Smooth muscle cell (in vitro differentiated cells): ENCODE results near the gene VWC2L. TPM values are rescaled to one million over a fixed set of nuclear protein-coding genes. Genes with fewer than 3 reads are reported as not detected.

Source experiments
- DNase-seq: peaks from one replicate; lab custom pipeline; 2025; ENCODE audit not compliant: unreplicated experiment; lab: John Stamatoyannopoulos, UW
- H2AFZ ChIP-seq: fragments of 200-600 bp; sonication (generic); 2 replicates; pipeline ENCODE4 v1.6.0; 2016; ENCODE audit warnings: antibody characterized with exemption, low read depth, mild to moderate bottlenecking
- H3F3A ChIP-seq: fragments of 200-600 bp; sonication (generic); 2 replicates; pipeline ENCODE4 v1.6.0; 2017; ENCODE audit warnings: antibody characterized with exemption, low read depth
- H3K27ac ChIP-seq: fragments of 200-600 bp; sonication (generic); 2 replicates; pipeline ENCODE4 v1.5.1; 2016; ENCODE audit warnings: low read depth, mild to moderate bottlenecking
- H3K27me3 ChIP-seq: fragments of 200-600 bp; sonication (generic); 2 replicates; pipeline ENCODE4 v1.6.1; 2016; ENCODE audit warnings: low read depth, mild to moderate bottlenecking
- H3K36me3 ChIP-seq: fragments of 200-600 bp; sonication (generic); 2 replicates; pipeline ENCODE4 v1.5.1; 2016; ENCODE audit warnings: low read depth
- H3K4me1 ChIP-seq: fragments of 200-600 bp; sonication (generic); 2 replicates; pipeline ENCODE4 v1.5.1; 2016; ENCODE audit warnings: low read depth
- H3K4me2 ChIP-seq: fragments of 200-600 bp; sonication (generic); 2 replicates; pipeline ENCODE4 v1.6.0; 2016; ENCODE audit warnings: mild to moderate bottlenecking
- H3K4me3 ChIP-seq: fragments of 200-600 bp; sonication (generic); 2 replicates; pipeline ENCODE4 v1.5.1; 2016; ENCODE audit warnings: mild to moderate bottlenecking
- H3K79me2 ChIP-seq: fragments of 200-600 bp; sonication (generic); 2 replicates; pipeline ENCODE4 v1.6.0; 2016; ENCODE audit warnings: low read depth, mild to moderate bottlenecking
- H3K9ac ChIP-seq: fragments of 200-600 bp; sonication (generic); 2 replicates; pipeline ENCODE4 v1.6.0; 2016; ENCODE audit warnings: low read depth
- H3K9me3 ChIP-seq: fragments of 200-600 bp; sonication (generic); replicated peaks from 2 replicates; pipeline ENCODE4 v1.5.1; 2016; ENCODE audit warnings: low read depth
- H4K20me1 ChIP-seq: fragments of 200-600 bp; sonication (generic); 2 replicates; pipeline ENCODE4 v1.6.0; 2016; ENCODE audit warnings: low read depth
- WGBS: methylation state at CpG from one replicate; pipeline ENCODE4 v1.1.7; 2016; ENCODE audit warnings: low lambda C conversion rate; 5-methylcytosine and 5-hydroxymethylcytosine counted together
- polyA plus RNA-seq: library from polyadenylated mRNA; unstranded; fragments of >200 nt; fragmentation: Nextera tagmentation; extraction: Ambion mirVana; gene quantifications from 2 replicates; pipeline ENCODE4 v1.2.1, GENCODE V29; 2016
- total RNA-seq: library from RNA; depleted of rRNA; stranded (reverse); fragments of >200 nt; gene quantifications from 2 replicates; pipeline ENCODE4 v1.2.3, GENCODE V29; 2014
- TF ChIP-seq, protein P1 (sequence below): fragments of 200-600 bp; sonication (generic); IDR thresholded peaks from 2 replicates; pipeline ENCODE4 v1.5.1; 2017; ENCODE audit warnings: borderline replicate concordance, mild to moderate bottlenecking, antibody characterized with exemption; ENCODE audit not compliant: insufficient read depth, poor library complexity, severe bottlenecking

VWC2L gene
- total and polyA plus RNA-seq, 2 experiments from 2014 or later, result not detected

GRCh38 chr2:214451516-214452275 lies 40.8 kb downstream of the VWC2L start:
- H2AFZ ChIP-seq, result no peak overlapping the region
- no peaks in the 10 kb centered on the region for H3K36me3 ChIP-seq
- no peaks in the 10 kb centered on the region for H3K27me3 ChIP-seq
- H3K4me2 ChIP-seq, result no peak overlapping the region
- no peak overlapping the region for H3K4me3 ChIP-seq
- no peaks in the 10 kb centered on the region for H3K79me2 ChIP-seq
- no peak for DNase-seq
- no peaks in the 10 kb centered on the region for H4K20me1 ChIP-seq
- 72% methylated on average over 2 of the region's 2 CpGs for WGBS
- no peak overlapping the region for H3K27ac ChIP-seq
- no peaks in the 10 kb centered on the region for H3F3A ChIP-seq
- no peak overlapping the region for H3K9ac ChIP-seq
- no peaks in the 10 kb centered on the region for H3K9me3 ChIP-seq
- TF ChIP-seq, protein P1, sequence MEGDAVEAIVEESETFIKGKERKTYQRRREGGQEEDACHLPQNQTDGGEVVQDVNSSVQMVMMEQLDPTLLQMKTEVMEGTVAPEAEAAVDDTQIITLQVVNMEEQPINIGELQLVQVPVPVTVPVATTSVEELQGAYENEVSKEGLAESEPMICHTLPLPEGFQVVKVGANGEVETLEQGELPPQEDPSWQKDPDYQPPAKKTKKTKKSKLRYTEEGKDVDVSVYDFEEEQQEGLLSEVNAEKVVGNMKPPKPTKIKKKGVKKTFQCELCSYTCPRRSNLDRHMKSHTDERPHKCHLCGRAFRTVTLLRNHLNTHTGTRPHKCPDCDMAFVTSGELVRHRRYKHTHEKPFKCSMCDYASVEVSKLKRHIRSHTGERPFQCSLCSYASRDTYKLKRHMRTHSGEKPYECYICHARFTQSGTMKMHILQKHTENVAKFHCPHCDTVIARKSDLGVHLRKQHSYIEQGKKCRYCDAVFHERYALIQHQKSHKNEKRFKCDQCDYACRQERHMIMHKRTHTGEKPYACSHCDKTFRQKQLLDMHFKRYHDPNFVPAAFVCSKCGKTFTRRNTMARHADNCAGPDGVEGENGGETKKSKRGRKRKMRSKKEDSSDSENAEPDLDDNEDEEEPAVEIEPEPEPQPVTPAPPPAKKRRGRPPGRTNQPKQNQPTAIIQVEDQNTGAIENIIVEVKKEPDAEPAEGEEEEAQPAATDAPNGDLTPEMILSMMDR, result no peak
- H3K4me1 ChIP-seq, result no peaks in the 10 kb centered on the region

DNA sequence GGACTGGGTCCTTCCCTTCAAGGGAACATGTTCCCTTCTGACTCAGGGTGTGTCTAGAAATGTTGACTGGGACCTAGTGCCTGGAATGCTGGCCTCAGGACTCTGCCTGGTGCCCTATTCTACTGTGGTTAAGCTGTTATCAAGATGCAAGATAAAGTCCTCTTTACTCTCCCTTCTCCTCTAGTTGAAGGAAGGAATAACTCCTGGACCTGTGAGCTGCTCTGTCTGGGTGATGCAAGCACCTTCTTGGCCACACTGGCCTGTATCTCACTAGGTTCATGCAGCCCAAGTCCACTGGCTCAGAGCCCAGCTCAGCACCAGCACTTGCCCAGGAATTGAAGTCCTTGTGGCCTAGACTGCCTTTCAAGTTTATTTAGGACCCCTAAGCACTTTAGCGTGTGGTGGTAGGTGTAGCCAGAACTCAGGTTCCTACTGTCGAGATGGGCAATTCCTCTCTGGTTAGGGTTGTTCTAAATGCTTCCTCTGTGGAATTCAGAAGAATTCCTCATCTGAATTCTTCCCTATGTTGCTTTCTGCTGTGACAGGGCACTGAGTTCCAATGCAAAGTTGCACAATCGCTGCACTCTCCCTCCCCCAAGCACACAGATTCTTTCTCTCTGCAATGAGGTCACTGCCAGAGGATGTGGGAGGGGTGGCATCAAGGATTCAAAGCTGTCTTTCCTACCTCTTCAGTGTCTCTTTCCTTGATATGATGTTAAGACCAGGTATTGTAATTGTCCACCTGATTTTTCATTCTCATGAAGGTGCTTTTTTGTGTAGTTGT lies 54.7 kb downstream of the VWC2L start:
- H3K4me3 ChIP-seq, result no peak overlapping the region
- TF ChIP-seq, protein P1, result no peak
- H3K4me2 ChIP-seq, result no peak overlapping the region
- H3F3A ChIP-seq, result no peaks in the 10 kb centered on the region
- H3K27me3 ChIP-seq, result no peaks in the 10 kb centered on the region
- no peaks in the 10 kb centered on the region for H3K36me3 ChIP-seq
- H3K4me1 ChIP-seq, result no peaks in the 10 kb centered on the region
- H2AFZ ChIP-seq, result no peak overlapping the region
- DNase-seq, result no peak
- no peak overlapping the region for H3K27ac ChIP-seq
- H4K20me1 ChIP-seq, result no peaks in the 10 kb centered on the region
- H3K9me3 ChIP-seq, result no peaks in the 10 kb centered on the region
- H3K79me2 ChIP-seq, result no peaks in the 10 kb centered on the region
- WGBS, result 55% methylated on average over 3 of the region's 3 CpGs
- no peak overlapping the region for H3K9ac ChIP-seq

- WGBS, result 82% methylated on average over 3 of the region's 3 CpGs
- Histone ChIP-seq H3K79me2 (no peaks in the 10 kb centered on the region), H3K27ac (no peak overlapping the region), H3K9me3 (no peaks in the 10 kb centered on the region), H2AFZ (no peak overlapping the region), H3K4me2 (no peak overlapping the region), H3K27me3 (no peaks in the 10 kb centered on the region), H4K20me1 (no peaks in the 10 kb centered on the region), H3K4me3 (no peak overlapping the region), H3K36me3 (no peaks in the 10 kb centered on the region), H3F3A (no peaks in the 10 kb centered on the region), H3K4me1 (no peaks in the 10 kb centered on the region), H3K9ac (no peak overlapping the region)
- TF ChIP-seq, protein P1, result no peak
- no peak for DNase-seq
Observed at GRCh38 chr2:214469728-214470127, 58.9 kb downstream of the VWC2L start.
